ENCODE results near the gene OSBPL8. TPM values are rescaled to one million over a fixed set of nuclear protein-coding genes. Genes with fewer than 3 reads are reported as not detected.
"Not testable (repeated sequence)": the region's sequence is repeated elsewhere in the genome, so short reads cannot be mapped to it uniquely, and the experiment has no call there.

The OSBPL8 gene
- total RNA-seq, 2 donors from 2014 or later: 21.8 to 33.3 TPM

- no peak for ATAC-seq
- intact Hi-C loops (cut with DNase I, micrococcal nuclease): no loop called here
- no peak for DNase-seq
These were observed 24.4 kb downstream of the OSBPL8 start for GRCh38 chr12:76535170-76535569.

- ATAC-seq (no peak), DNase-seq (no peak)
- intact Hi-C loops (cut with DNase I, micrococcal nuclease): no loop called here
These were observed 26.2 kb downstream of the OSBPL8 start for GRCh38 chr12:76533331-76533730.

DNA sequence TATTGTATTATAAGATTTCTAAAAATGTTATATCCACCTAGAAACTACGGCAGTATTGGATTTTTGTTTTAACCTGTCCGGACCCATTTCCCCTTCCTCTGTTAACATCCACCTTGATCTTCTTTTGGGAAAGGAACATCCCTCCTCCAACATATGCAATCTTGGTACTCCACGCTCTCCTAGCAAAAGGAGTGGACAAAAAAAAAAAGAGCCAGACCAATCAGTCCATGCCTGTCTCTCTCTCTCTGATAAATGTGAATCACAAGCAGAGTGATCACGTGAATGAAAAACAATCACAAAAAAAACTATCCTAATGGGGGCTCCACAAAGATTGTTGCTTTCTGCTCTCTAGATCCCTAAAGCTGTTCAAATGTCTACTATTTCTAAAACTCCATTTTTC lies 27.1 kb downstream of the OSBPL8 start:
- no peak for DNase-seq

DNA sequence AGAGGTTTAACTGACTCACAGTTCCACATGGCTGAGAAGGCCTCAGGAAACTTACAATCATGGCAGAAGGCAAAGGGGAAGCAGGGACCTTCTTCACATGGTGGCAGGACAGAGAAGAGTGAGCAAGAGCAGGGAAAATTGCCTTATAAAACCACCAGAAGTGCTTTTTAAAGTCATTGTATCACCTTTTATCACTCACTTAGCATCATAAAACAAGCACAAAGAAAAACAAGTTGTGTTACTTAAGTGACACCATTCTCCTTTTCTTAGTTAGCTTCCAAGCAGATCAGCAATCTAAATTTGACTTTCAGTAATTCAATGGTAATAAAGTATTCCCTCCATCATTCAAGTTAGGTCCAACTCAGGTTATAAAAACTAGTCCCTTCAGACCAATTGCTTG lies 28.5 kb downstream of the OSBPL8 start:
- ATAC-seq (peak; percentile 82), DNase-seq (no peak)
- intact Hi-C loops (cut with DNase I, micrococcal nuclease): no loop called here

More for the DNA sequence above, 27.1 kb downstream of the OSBPL8 start:
- intact Hi-C loops (cut with DNase I, micrococcal nuclease): no loop called here
- no peak for ATAC-seq

- ATAC-seq: peak; percentile 97
- DNase-seq: no peak
- intact Hi-C loops (cut with DNase I, micrococcal nuclease): no loop called here
These were observed 29.1 kb downstream of the OSBPL8 start for GRCh38 chr12:76530516-76530915.

DNA sequence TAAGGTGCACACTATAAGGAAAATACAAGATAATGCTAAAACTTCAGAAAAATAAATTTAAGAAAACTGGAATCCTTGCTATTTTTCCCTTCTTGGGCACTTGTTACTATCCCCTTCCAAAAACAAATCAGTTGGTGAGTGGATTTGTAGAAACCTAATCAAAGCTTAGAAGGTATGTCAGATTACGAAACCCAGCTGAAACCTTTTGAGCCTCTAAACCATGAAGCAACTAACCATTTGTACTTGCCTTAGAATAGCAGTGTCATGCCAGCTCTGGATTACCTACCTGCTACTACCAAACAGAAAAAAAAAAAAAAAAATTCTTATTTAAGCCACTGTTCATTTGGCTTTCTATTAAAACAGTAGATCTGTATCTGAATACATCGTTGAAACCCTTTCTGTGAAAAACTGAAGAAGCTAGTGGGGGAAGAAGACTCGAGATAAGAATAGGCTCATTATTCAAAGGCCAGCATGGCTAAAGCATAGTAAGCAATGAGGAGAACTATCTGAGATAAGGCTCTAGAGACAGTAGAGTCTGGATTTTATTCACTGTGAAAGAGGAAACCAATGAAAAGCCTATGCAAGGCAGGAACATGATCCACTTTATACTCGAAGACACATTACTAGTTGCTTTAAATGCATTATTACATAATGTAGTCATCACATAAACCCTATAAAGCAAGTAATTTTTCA lies 30.2 kb downstream of the OSBPL8 start:
- DNase-seq (no peak), ATAC-seq (no peak)
- intact Hi-C loops (cut with DNase I, micrococcal nuclease): no loop called here

DNA sequence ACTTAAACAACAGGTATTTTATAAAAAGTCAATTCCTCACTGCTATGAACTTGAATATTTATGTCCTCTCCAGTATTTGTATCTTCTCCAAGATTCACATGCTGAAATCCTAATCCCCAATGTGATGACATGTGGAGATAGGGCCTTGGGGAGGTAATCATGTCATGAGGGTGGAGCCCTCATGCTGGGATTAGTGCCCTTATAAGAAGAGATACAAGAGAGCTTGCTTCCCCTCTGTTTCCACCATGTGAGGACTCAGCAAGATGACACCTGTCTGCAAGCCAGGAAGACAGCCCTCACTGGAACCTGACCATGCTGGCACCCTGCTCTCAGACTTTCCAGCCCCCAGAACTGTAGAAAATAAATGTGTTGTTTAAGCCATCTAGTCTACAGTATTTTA lies 36.2 kb downstream of the OSBPL8 start:
- ATAC-seq: no peak
- intact Hi-C loops (cut with DNase I, micrococcal nuclease): no loop called here
- DNase-seq: no peak

DNA sequence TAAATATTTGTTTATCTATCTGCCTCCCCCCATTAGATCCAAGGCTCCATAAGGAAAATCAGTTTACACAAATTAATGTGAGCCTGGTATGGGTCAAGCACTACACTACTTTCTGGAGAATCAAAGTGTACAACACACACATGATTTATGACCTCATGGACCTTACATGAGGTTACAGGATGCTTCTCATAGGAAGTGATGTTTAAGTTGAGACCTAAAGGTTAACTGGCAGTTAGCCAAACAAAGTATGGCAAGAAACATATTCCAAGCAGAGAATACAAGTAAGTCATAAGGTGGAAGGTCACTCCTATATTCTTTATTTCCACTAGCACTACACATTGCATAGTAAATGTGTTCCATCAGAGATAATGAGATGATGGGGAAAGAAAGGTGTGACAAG lies 39.2 kb downstream of the OSBPL8 start:
- no peak for DNase-seq
- intact Hi-C loops (cut with DNase I, micrococcal nuclease): no loop called here
- ATAC-seq: no peak

- ATAC-seq (no peak), DNase-seq (no peak)
- intact Hi-C loops (cut with DNase I, micrococcal nuclease): no loop called here
These were observed 40.0 kb downstream of the OSBPL8 start for GRCh38 chr12:76519538-76519937.

- ATAC-seq: no peak
- no peak for DNase-seq
- intact Hi-C loops (cut with DNase I, micrococcal nuclease): no loop called here
These were observed 40.9 kb downstream of the OSBPL8 start for GRCh38 chr12:76518699-76519098.

GRCh38 chr12:76515271-76515670 lies 44.3 kb downstream of the OSBPL8 start:
- no peak for ATAC-seq
- intact Hi-C loops (cut with DNase I, micrococcal nuclease): no loop called here
- DNase-seq: no peak

DNA sequence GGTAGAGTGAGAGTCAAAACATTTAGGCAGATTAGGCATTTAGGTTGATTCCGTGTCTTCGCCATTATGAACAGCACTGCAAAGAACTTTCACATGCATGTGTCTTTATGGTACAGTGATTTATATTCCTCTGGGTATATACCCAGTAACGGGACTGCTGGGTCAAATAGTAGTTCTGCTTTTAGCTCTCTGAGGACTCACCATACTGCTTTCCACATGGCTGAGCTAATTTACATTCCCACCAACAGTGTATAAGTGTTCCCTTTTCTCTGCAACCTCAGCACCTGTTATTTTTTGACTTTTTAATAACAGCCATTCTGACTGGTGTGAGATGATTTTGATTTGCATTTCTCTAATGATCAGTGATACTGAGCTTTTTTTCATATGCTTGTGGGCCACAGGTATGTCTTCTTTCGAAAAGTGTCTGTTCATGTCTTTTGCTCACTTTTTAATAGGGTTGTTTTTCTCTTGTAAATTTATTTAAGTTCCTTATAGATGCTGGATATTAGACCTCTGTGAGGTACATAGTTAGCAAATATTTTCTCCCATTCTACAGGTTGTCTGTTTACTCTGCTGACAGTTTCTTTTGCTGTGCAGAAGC lies 48.4 kb downstream of the OSBPL8 start:
- DNase-seq; intact Hi-C loops (cut with DNase I, micrococcal nuclease); ATAC-seq: not testable (repeated sequence)

DNA sequence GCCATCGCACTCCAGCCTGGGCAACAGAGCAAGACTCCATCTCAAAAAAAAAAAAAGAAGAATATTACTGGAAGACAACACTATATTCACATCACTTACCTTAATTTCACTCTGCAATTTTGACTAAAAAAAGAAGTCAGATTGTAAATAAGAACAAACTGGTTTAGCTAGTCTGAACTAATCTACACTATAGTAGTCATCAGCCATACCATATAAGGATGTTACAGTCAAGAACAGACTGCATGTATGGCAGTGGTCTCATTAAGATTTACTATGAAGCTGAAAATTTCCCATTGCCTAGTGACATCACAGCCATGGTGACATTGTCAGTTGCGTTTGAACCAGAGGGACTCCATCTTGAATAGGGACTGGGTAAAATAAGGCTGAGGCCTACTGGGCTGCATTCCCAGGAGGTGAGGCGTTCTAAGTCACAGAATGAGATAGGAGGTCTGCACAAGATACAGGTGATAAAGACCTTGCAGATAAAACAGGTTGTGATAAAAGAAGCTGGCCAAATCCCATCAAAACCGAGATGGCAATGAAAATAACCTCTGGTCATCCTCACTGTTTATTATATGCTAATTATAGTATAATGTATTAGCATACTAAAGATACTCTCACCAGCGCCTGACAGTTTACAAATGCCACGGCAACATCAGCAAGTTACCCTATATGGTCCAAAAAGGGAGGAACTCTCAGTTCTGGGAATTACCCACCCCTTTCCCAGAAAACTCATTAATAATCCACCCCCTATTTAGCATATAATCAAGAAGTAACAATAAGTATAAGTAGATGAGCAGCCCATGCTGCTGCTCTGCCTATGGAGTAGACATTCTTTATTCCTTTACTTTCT lies 51.2 kb downstream of the OSBPL8 start:
- intact Hi-C loops (cut with DNase I, micrococcal nuclease): no loop called here
- ATAC-seq: no peak
- no peak for DNase-seq

- no peak for ATAC-seq
- intact Hi-C loops (cut with DNase I, micrococcal nuclease): no loop called here
- no peak for DNase-seq
These were observed 53.4 kb downstream of the OSBPL8 start for GRCh38 chr12:76506149-76506548.

DNA sequence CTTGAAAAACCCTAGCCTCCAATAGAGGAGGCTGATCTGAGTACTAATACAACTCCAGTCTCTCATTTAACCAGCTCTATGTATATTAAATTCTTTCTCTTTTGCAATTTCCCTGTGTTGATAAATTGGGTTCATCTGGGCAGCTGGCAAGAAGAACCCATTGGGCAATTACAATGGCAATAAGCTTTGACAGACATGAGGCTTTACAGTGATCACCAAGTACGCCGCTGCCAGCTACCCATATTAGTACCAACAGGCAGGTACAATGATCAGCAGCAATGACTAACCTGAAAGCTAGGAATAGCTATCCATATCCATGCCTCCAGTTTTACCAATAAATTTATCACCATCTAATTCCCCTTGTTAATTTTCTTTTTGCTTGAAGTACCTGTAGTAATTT lies 54.5 kb downstream of the OSBPL8 start:
- intact Hi-C loops (cut with DNase I, micrococcal nuclease): no loop called here
- DNase-seq: no peak
- ATAC-seq: no peak

GRCh38 chr12:76504606-76505005 lies 55.0 kb downstream of the OSBPL8 start:
- no peak for DNase-seq
- intact Hi-C loops (cut with DNase I, micrococcal nuclease): no loop called here
- ATAC-seq: no peak

GRCh38 chr12:76503957-76504356 lies 55.6 kb downstream of the OSBPL8 start:
- no peak for ATAC-seq
- intact Hi-C loops (cut with DNase I, micrococcal nuclease): no loop called here
- no peak for DNase-seq

GRCh38 chr12:76501390-76501789 lies 58.2 kb downstream of the OSBPL8 start:
- no peak for ATAC-seq
- DNase-seq: no peak
- intact Hi-C loops (cut with DNase I, micrococcal nuclease): no loop called here

GRCh38 chr12:76499136-76499535 lies 60.4 kb downstream of the OSBPL8 start:
- intact Hi-C loops (cut with DNase I, micrococcal nuclease); DNase-seq; ATAC-seq: not testable (repeated sequence)

DNA sequence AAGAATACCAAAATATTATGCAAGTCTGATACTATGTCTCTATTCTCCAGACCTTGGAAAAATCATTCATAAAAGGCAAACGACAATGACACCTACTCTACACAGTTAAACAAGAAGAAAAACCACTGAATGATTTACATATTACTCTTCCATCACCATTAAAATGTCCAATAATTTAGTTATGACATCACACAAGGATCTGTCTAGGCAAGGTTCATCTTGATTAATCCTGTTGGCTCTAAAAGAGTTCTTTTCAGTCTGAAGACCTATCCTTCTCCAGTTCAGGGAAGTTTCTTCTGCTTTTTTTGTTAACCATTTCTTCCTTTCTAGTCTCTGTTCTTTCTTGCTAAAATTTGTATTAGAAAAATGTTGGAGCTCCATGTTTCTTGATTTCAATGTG lies 64.0 kb downstream of the OSBPL8 start:
- intact Hi-C loops (cut with DNase I, micrococcal nuclease): no loop called here
- no peak for ATAC-seq
- no peak for DNase-seq
